NCI-H345 (cell line): ENCODE measurements around the gene DIMT1.

Experiments used
- DNase-seq: peaks from one replicate; lab custom pipeline; 2025; lab: John Stamatoyannopoulos, UW

The DIMT1 gene

GRCh38 chr5:62403411-62404250, at the start of gene DIMT1:
Gene DIMT1, minus strand, starts transcription at chr5:62403905. Its CDS starts 133 bp downstream, at chr5:62403772.
- DNase-seq: peak; percentile 95

- no peak for DNase-seq
Measured at GRCh38 chr5:62450259-62450658, 46.6 kb upstream of the DIMT1 start.

GRCh38 chr5:62448528-62448927, 44.8 kb upstream of the DIMT1 start:
- no peak for DNase-seq

DNA sequence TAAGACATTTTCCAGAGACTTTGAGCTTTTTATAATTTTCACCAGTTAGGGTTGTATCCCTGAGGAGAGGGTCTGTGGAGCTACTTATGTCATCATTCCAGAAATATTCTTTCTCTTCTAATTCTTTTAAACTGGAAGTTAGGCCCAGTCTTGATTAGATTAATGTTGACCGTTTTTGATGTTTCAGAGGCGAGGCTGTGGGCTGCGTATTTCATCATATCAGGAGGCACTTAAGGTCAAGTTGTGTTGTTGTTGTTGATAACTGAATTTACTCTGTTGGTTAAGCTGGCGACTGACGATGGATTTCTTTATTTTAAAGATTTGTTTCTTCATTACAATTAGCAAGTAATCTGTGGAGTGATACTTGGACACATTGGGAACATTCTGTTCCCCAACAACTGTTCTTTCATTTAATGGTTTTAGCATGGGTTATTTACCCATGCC, 28.9 kb upstream of the DIMT1 start:
- no peak for DNase-seq

- DNase-seq: no peak
Measured at GRCh38 chr5:62431735-62432620, 28.3 kb upstream of the DIMT1 start.

DNA sequence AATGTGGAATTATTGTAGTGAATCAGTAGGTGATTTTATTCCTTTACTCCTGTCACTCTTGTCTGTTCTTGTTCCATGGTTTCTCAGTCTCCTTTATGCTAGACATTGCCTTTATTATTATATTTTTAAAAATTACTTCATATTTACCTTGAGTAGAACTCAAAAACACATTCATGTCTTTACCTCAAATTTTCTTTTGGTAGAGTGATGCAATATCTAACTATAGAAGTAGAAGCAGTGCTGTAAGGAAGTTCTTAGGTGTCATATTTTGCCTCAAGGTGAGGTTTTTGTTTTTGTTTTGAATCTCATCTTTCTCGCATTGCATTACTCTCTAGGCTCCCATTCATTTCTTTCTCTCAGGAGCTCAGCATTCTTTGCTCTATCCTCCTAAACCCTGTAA, 21.1 kb upstream of the DIMT1 start:
- DNase-seq: no peak

- DNase-seq: no peak
Measured at GRCh38 chr5:62421414-62421813, 17.7 kb upstream of the DIMT1 start.

GRCh38 chr5:62419609-62420008, 15.9 kb upstream of the DIMT1 start:
- no peak for DNase-seq

- no peak for DNase-seq
Measured at GRCh38 chr5:62418462-62419076, 14.9 kb upstream of the DIMT1 start.

- DNase-seq: no peak
Measured at GRCh38 chr5:62413711-62414110, 10.0 kb upstream of the DIMT1 start.

- peak; percentile 98 for DNase-seq
Measured at GRCh38 chr5:62412549-62413329, 9.0 kb upstream of the DIMT1 start, which contains the start of gene IPO11. Gene IPO11, plus strand, starts transcription at chr5:62412763. Its CDS starts 24,517 bp downstream, at chr5:62437280.

- no peak for DNase-seq
Measured at GRCh38 chr5:62395210-62395950, 8.3 kb downstream of the DIMT1 start.

DNA sequence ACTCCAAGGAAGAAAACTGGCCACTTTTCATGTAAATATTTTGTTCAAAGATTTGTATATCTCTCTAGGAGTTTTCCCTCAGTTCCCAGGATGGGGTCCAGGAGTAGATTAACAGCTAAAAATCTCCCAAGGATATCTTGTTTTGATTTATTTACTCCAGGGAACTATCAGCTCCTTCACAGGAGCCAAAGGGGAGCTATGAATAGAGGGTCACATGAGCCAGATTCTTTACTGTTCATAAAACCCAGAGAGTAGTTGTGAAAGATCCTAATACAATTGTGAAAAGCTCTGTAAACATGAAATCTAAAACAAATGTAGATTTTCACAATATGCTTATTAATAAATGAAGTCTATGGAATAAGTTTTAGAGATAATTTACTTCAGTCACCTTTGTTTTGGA, 16.9 kb downstream of the DIMT1 start:
- DNase-seq: no peak

DNA sequence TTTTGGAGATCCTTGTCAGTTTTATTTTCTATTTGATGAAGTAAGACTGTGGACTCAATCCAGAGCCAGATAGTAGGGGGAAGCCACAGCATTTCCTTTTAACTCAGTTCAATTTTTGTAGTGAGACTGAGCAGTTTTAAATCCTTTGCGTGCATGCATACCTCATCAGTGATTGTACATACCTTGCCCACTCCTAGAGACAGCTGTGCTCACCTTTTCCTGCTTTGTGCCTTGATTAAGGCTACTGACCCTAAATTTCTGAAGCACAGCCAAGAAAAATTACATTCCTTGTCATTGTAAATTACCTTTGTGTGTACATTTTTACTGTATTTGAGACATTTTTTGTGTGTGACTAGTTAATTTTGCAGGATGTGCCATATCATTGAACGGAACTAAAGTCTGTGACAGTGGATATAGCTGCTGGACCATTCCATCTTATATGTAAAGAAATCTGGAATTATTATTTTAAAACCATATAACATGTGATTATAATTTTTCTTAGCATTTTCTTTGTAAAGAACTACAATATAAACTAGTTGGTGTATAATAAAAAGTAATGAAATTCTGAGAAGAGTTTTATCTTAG, 17.8 kb downstream of the DIMT1 start:
- no peak for DNase-seq

GRCh38 chr5:62385131-62385530, 18.6 kb downstream of the DIMT1 start:
- DNase-seq: no peak

DNA sequence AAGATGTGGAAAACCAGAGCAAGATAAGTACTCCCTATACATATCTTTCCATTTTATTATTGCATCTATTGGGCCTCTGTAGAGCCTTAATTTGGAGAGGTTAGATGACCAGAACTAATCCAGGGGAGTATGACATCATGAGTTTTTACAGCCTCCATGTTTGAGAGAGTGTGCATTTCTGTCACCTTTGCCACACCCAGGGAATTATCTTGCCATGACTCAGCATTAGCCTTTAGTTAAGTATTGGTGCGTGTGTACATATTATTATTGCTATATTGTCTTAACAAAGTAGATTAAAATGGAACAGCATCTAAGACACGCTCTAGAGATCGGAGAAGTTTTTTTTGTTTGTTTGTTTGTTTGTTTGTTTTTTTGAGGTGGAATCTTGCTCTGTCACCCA, 27.6 kb downstream of the DIMT1 start:
- DNase-seq: no peak

DNA sequence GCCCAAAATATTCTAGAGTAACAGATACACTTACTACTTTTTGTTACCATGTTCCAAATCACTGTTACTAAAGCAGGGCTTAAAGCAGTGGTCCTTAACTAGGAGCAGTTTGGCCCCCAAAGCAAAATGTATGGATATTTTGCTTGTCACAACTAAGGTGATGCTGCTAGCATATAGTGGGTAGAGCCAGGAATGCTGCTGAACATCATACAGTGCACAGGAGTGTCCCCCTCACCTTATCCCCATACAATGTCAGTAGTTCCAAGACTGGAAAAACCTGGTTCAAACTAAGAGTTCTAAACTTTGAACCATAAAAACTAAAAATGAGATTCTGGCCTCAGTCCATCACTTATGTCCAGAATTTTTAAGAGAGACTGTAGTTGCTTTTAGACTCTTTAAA, 28.1 kb downstream of the DIMT1 start:
- DNase-seq: no peak

DNA sequence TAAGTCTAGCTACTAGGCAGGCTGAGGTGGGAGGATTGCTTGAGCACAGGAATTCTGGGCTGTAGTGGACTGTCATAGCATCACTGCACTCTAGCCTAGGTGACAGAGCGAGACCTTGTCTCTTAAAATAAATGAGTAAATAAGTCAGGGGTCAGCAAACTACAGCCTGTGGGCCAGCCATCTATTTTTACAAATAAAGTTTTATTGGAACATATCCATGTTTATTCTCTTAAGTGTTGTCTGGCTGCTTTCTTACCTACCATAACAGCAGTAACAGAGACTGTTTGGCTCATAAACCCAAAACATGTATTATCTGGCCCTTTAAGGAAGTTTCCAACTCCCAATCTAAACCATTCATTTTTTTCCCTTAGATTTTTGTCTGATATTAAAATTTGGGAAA, 29.6 kb downstream of the DIMT1 start:
- no peak for DNase-seq

DNA sequence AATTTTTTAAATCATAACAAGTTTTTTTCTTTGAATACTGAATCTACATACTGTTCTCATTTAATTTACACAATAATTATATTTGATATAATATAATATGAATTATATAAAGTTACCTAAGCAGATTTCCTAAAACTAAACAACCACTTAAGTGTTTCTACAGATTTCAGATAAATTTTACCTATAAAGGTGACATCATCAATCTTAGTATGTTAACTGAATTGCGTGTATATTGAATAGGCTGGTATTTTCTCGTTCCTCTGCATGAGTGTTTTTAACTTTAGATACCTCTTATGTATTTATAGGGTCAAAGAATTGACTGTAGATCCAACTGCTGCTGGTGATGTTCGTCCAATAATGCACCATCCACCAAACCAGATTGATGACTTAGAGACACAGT, 30.3 kb downstream of the DIMT1 start:
- DNase-seq: no peak

DNA sequence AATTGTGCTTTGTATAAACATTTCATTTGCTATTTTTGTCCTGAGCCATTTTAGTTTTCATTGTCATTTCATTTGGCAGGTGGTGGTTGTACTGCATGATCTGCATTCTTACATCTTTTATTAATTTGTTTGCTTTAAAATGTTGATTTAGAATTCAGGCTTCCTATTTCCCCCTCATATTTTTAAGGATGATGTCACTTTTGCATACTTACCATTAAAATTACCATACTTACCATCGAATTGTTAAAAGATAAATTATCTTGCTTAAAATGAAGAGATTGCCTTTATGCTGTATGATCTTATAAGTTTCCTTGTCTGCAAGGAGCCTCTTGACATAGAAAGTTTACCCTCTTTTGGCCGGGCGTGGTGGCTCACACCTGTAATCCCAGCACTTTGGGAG, 31.1 kb downstream of the DIMT1 start:
- no peak for DNase-seq

DNA sequence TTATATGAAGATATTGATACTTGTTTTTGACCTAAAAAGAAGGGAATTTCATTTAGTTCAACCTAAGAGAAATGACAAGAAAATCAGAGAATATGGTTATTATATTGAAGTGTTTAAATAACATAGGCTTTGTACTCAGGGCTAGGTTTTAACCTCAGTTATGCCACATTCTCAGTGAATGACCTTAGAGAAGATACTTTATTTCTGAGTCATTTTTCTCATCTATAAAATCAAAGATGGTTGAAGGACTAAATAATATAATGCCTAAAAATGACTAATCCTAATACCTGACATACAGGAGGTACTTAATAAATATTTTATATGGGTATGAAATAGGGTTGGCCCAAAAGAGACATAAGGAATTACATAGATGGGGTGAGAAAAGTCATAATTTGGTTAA, 32.3 kb downstream of the DIMT1 start:
- no peak for DNase-seq
